PFSK-1 (cell line): ENCODE results near the gene RHOJ.

Source experiments
- POLR2AphosphoS5 ChIP-seq: IDR thresholded peaks from 2 replicates; pipeline ENCODE4 v1.6.1; 2012; ENCODE audit warnings: low read depth, mild to moderate bottlenecking, control low read depth, low read length, moderate library complexity
- TAF1 ChIP-seq: IDR thresholded peaks from 2 replicates; pipeline ENCODE4 v1.6.1; 2012; ENCODE audit warnings: low read length, control low read depth, borderline replicate concordance; ENCODE audit not compliant: insufficient read depth

- no peak for TF ChIP-seq POLR2AphosphoS5
- TF ChIP-seq TAF1, result no peak
Measured at GRCh38 chr14:63266106-63266505, 61.9 kb downstream of the RHOJ start.
